Stimulated activated CD8-positive, alpha-beta memory T cell treated with anti-CD3 and anti-CD28 coated beads, Interleukin-4, amount 100 ng/mL, for 1 hour (primary cell): Measurements from ENCODE around the gene FAM185A.
A peak's percentile ranks its signal among the peaks of the same experiment; 100 is the strongest.
"Not testable (repeated sequence)": the region's sequence is repeated elsewhere in the genome, so short reads cannot be mapped to it uniquely, and the experiment has no call there.

Experiments
- DNase-seq, 2 donors: peaks; one replicate each; pipeline ENCODE4 v3.0.0-alpha.2; 2020; ENCODE audit warnings: low read depth in 2 of 2, low spot score in 1 of 2

FAM185A gene

DNA sequence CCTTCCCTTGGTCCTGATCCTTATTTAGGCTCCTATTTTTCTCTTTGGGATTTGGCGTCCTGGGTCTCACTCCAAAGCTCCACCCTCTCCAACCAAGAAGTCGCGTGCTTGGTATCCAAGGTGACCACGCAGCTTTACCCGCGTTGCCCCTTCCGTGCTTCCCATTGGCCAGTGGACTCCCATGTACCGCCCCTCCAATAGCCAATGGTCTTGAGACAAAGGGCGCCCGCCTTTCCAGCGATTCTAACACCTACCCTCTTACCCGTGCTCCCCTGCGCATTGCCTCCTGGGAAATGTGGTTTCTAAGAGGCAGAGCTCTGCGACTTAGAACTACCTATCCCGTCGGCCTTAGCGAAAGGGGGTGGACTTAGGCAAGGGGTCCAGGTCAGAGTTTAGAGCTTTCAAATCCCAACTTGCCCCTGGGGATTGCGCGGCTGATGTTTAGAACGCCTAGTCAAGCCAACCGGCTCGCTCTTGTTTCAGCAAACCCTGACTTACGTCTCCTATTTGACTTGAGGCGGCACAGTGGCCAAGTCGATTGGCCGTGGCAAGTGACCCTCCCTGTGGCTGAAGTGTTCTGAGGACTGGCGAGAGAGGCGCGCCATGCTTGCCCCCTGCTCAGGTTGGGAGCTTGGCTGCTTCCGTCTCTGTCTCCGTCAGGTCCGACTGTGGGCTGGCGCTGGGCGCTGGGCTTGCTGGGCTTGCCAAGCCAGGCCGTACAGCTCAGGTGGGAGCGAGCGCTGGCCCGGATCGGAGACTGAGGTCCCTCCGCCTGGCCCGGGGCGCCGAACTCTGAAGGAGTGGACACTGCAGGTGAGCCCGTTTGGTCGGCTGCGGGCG lies at the start of gene FAM185A:
Gene FAM185A, plus strand, starts transcription at position 395 of the 840 bp plus-strand sequence. Its CDS starts 209 bp downstream, at position 604.
- peak; percentile 81 to 89 for DNase-seq

DNA sequence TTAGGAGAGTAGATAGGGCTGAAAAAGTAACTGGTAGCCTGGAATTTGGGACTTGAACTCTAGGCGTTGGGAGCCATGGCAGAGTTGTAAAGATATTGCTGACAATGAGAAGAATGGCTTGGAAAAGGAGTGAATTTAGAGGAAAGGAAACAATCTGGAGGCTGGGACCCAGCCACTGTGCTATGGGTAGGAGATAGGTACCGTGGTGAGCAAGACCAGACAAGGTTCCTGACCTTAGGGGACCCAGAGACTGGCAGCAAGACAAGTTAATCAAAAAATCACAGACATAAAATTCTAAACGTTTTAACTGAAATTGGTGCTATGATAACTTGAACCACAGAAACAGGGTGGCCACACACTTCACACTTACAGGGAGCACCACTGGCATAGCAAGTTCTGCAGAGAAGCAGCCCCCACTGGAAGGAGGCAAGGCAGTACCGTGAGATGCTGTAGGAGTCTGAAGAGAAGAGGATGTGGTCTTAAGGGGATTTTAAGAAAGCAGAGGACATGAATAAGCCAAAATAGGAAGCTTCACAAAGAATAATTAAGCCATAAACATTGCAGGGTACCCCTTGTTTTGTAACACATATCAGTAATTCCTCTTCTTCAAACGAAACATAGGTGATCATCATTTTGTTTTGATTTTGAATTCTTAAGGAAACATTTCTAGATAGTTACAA lies 35.6 kb upstream of the FAM185A start:
- not testable (repeated sequence) for DNase-seq

- DNase-seq = not testable (repeated sequence)
These were observed 35.1 kb upstream of the FAM185A start for GRCh38 chr7:102713691-102714080.

- DNase-seq = not testable (repeated sequence)
These were observed 33.9 kb upstream of the FAM185A start for GRCh38 chr7:102714774-102715522.

DNA sequence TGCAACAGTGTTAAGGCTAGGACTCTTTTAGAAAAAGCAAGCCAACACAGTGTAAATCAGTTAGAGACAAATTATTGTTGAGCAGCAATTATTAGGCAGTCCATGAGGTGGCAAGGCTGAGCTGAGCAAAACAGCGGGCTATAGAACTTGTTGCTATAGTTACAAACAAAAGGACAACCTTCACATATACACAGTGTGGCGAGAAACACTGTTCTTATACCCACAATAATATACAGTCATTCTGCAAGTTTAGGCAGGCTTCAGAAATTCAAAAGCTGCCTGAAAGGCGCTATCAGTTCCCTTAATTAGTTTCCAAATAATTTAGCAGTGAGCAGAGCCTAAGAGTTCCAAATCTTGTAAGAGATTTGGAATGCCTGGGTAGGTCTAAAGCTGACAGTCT lies 33.1 kb upstream of the FAM185A start:
- not testable (repeated sequence) for DNase-seq

GRCh38 chr7:102718491-102718890 lies 30.3 kb upstream of the FAM185A start:
- DNase-seq = not testable (repeated sequence)

DNA sequence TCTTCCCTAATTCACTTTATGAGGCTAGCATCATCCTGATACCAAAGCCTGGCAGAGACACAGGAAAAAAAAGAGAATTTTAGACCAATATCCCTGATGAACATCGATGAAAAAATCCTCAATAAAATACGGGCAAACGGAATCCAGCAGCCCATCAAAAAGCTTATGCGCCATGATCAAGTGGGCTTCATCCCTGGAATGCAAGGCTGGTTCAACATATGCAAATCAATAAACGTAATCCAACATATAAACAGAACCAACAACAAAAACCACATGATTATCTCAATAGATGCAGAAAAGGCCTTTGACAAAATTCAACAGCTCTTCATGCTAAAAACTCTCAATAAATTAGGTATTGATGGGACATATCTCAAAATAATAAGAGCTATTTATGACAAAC lies 22.6 kb upstream of the FAM185A start:
- not testable (repeated sequence) for DNase-seq

GRCh38 chr7:102729670-102730069 lies 19.1 kb upstream of the FAM185A start:
- DNase-seq = not testable (repeated sequence)

- DNase-seq = not testable (repeated sequence)
These were observed 18.4 kb upstream of the FAM185A start for GRCh38 chr7:102730431-102730830.

- DNase-seq = not testable (repeated sequence)
These were observed 6.6 kb upstream of the FAM185A start for GRCh38 chr7:102742002-102742771.

DNA sequence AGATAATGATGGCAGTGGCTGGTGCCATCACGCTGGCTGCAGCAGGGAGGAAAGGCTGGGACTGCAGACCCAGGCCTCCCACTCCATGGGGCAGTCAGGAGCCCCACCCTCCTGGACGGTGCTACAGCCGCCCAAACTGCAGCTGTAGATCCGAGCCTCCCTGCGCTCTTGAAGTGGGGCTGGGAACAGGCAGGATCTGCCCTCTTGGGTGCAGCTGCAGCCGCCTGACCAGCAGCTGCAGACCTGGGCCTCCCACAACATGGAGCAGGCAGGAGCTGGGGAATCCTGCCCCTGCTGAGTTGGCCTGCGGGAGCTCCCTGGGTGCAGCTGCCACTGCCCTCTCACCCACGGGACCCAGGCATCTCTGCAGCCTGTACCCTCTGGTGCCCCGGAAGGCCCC lies 4.9 kb upstream of the FAM185A start:
- not testable (repeated sequence) for DNase-seq

DNA sequence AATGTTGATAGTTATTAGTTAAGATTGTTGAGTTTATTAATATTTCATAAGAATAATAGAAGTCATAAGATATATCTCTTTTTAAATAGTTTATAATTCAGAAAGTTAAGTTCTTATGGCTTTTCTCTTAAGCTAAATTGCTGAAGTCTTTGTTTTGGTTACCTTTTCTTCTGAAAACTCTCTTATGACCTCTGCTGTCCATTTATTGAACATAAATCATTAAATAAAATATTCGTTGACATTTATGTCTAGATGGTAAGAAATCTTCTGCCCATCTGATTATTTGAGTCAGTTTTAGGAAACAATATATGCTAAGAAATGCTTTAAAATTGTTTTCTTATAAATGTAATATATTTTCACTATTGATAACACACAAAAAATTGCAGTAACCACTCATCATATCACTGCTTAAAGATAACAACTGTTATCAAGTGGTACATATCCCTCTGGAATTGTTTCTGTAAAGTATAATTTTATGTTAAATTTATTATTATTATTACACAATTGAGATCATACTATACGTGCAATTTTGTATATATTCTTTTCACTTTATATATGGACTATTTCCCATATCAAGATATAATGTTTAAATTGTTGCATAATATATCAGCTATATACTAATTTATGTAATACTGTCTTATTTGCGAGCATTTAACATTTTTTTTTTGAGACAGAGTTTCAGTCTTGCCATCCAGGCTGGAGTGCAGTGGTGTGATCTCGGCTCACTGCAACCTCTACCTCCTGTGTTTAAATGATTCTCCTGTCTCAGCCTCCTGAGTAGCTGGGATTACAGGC lies 3.1 kb upstream of the FAM185A start:
- not testable (repeated sequence) for DNase-seq

GRCh38 chr7:102749445-102749786 lies 617 bp downstream of the FAM185A start:
- not testable (repeated sequence) for DNase-seq

GRCh38 chr7:102758227-102758626 lies 9.4 kb downstream of the FAM185A start:
- DNase-seq = not testable (repeated sequence)

GRCh38 chr7:102759934-102760333 lies 11.1 kb downstream of the FAM185A start:
- DNase-seq = not testable (repeated sequence)

GRCh38 chr7:102761234-102761633 lies 12.4 kb downstream of the FAM185A start:
- not testable (repeated sequence) for DNase-seq

DNA sequence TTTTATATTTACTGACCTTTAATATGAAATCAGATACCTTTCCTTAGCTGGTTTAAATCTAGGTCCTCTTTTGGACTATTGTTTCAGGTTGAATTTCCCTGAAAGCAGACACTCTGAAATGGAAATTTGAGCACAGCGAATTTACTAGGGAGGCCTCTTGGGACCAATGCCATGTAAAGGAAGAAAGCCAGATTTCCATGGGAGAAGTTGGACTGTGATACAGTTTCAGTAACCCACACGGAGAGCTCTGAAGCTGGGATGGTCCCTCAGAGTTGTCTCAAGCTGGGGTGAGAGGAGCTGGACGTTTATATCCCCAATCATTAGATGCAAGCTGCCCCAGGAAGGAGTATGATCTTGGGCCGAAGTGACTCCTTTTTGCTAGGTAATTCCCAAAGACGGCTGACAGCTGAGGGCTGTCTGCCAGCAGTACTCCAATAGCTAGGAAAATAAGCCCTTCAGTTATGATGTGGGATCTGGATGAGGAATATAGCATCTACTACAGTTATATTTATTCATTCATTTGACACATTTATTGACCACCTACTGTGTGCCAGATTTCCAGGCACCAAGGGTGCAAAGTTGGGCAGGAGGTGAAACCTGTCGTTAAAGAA lies 14.6 kb downstream of the FAM185A start:
- not testable (repeated sequence) for DNase-seq

- not testable (repeated sequence) for DNase-seq
These were observed 20.9 kb downstream of the FAM185A start for GRCh38 chr7:102769657-102770192.

- not testable (repeated sequence) for DNase-seq
These were observed 21.7 kb downstream of the FAM185A start for GRCh38 chr7:102770467-102770866.
